ENCODE results near the gene SMARCE1.

SMARCE1 gene

GRCh38 chr17:40647624-40648383 is at the start of gene SMARCE1:
SMARCE1 (minus strand) TSS chr17:40647818; CDS start chr17:40645802, 2,016 bp downstream.
- TF ChIP-seq POLR2AphosphoS5 (IDR thresholded peaks at IDR 0.05; ENCODE audit: borderline replicate concordance, low read depth, low read length) (peak; percentile 81; the same call in 1 of the 2 replicates), FOXP2 (optimal IDR thresholded peaks at IDR 0.05; ENCODE audit: control extremely low read depth, extremely low read length, insufficient read depth) (no peak)
- H3K4me3 ChIP-seq = peak within 1 kb of the TSS; percentile 90
- peak; percentile 30 for DNase-seq (ENCODE audit: low read depth, low spot score)

GRCh38 chr17:40697297-40697696 is 49.7 kb upstream of the SMARCE1 start:
- Histone ChIP-seq H3K9me3 (ENCODE audit: low read depth, low read length) (no peaks in the 10 kb centered on the region), H3K9ac (ENCODE audit: insufficient read length) (peak overlapping the region; percentile 4)
- TF ChIP-seq FOXP2 (optimal IDR thresholded peaks at IDR 0.05; ENCODE audit: control extremely low read depth, extremely low read length, insufficient read depth) (no peak), EZH2 (IDR thresholded peaks at IDR 0.05) (no peak), POLR2AphosphoS5 (IDR thresholded peaks at IDR 0.05; ENCODE audit: borderline replicate concordance, low read depth, low read length) (no peak; the same call in 1 of the 2 replicates)

More at GRCh38 chr17:40647624-40648383, at the start of gene SMARCE1:
- Histone ChIP-seq H3K27ac (peak within 1 kb of the TSS; percentile 97), H3K9ac (ENCODE audit: insufficient read length) (peak within 1 kb of the TSS; percentile 98), H3K36me3 (ENCODE audit: insufficient read depth, low read length) (peaks cover 35% of the 10 kb centered on the region), H3K9me3 (ENCODE audit: low read depth, low read length) (no peaks in the 10 kb centered on the region)

GRCh38 chr17:40696651-40697072 is 49.0 kb upstream of the SMARCE1 start:
- no peaks in the 10 kb centered on the region for H3K36me3 ChIP-seq (ENCODE audit: insufficient read depth, low read length)
- H3K9ac ChIP-seq (ENCODE audit: insufficient read length) = peak overlapping the region; percentile 4
- peak overlapping the region; percentile 48 for H3K27ac ChIP-seq
- no peaks in the 10 kb centered on the region for H3K9me3 ChIP-seq (ENCODE audit: low read depth, low read length)
- TF ChIP-seq FOXP2 (optimal IDR thresholded peaks at IDR 0.05; ENCODE audit: control extremely low read depth, extremely low read length, insufficient read depth) (no peak), EZH2 (IDR thresholded peaks at IDR 0.05) (no peak), POLR2AphosphoS5 (IDR thresholded peaks at IDR 0.05; ENCODE audit: borderline replicate concordance, low read depth, low read length) (no peak)
- no peak for DNase-seq (ENCODE audit: low read depth, low spot score)
- peak overlapping the region; percentile 40; the same call in 1 of the 2 replicates for H3K4me3 ChIP-seq

More at GRCh38 chr17:40697297-40697696, 49.7 kb upstream of the SMARCE1 start:
- Histone ChIP-seq H3K27ac (peak overlapping the region; percentile 67), H3K36me3 (ENCODE audit: insufficient read depth, low read length) (no peaks in the 10 kb centered on the region), H3K4me3 (peak overlapping the region; percentile 40)
- no peak for DNase-seq (ENCODE audit: low read depth, low spot score)

- Histone ChIP-seq H3K27ac (peak overlapping the region; percentile 48), H3K9me3 (ENCODE audit: low read depth, low read length) (no peaks in the 10 kb centered on the region), H3K4me3 (no peak overlapping the region), H3K9ac (ENCODE audit: insufficient read length) (no peak overlapping the region), H3K36me3 (ENCODE audit: insufficient read depth, low read length) (no peaks in the 10 kb centered on the region)
- no peak for DNase-seq (ENCODE audit: low read depth, low spot score)
- TF ChIP-seq POLR2AphosphoS5 (IDR thresholded peaks at IDR 0.05; ENCODE audit: borderline replicate concordance, low read depth, low read length) = no peak; the same call in 1 of the 2 replicates
These were observed 48.4 kb upstream of the SMARCE1 start for GRCh38 chr17:40695874-40696472.

GRCh38 chr17:40694584-40694983 is 47.0 kb upstream of the SMARCE1 start:
- no peak for DNase-seq (ENCODE audit: low read depth, low spot score)
- H3K9ac ChIP-seq (ENCODE audit: insufficient read length) = no peak overlapping the region
- H3K36me3 ChIP-seq (ENCODE audit: insufficient read depth, low read length) = no peaks in the 10 kb centered on the region
- no peak overlapping the region for H3K27ac ChIP-seq
- H3K4me3 ChIP-seq = no peak overlapping the region
- H3K9me3 ChIP-seq (ENCODE audit: low read depth, low read length) = no peaks in the 10 kb centered on the region
- no peak for TF ChIP-seq EZH2 (IDR thresholded peaks at IDR 0.05)
- no peak for TF ChIP-seq POLR2AphosphoS5 (IDR thresholded peaks at IDR 0.05; ENCODE audit: borderline replicate concordance, low read depth, low read length)
- no peak for TF ChIP-seq FOXP2 (optimal IDR thresholded peaks at IDR 0.05; ENCODE audit: control extremely low read depth, extremely low read length, insufficient read depth)

GRCh38 chr17:40687106-40687505 is 39.5 kb upstream of the SMARCE1 start:
- DNase-seq (ENCODE audit: low read depth, low spot score) = no peak
- TF ChIP-seq FOXP2 (optimal IDR thresholded peaks at IDR 0.05; ENCODE audit: control extremely low read depth, extremely low read length, insufficient read depth) = no peak
- TF ChIP-seq EZH2 (IDR thresholded peaks at IDR 0.05) = no peak
- TF ChIP-seq POLR2AphosphoS5 (IDR thresholded peaks at IDR 0.05; ENCODE audit: borderline replicate concordance, low read depth, low read length) = no peak
- no peaks in the 10 kb centered on the region for H3K36me3 ChIP-seq (ENCODE audit: insufficient read depth, low read length)
- no peaks in the 10 kb centered on the region for H3K9me3 ChIP-seq (ENCODE audit: low read depth, low read length)
- no peak overlapping the region for H3K27ac ChIP-seq
- no peak overlapping the region for H3K4me3 ChIP-seq
- H3K9ac ChIP-seq (ENCODE audit: insufficient read length) = no peak overlapping the region

GRCh38 chr17:40686192-40686591 is 38.6 kb upstream of the SMARCE1 start:
- TF ChIP-seq FOXP2 (optimal IDR thresholded peaks at IDR 0.05; ENCODE audit: control extremely low read depth, extremely low read length, insufficient read depth) (no peak), EZH2 (IDR thresholded peaks at IDR 0.05) (no peak), POLR2AphosphoS5 (IDR thresholded peaks at IDR 0.05; ENCODE audit: borderline replicate concordance, low read depth, low read length) (no peak)
- Histone ChIP-seq H3K9me3 (ENCODE audit: low read depth, low read length) (no peaks in the 10 kb centered on the region), H3K27ac (no peak overlapping the region), H3K36me3 (ENCODE audit: insufficient read depth, low read length) (no peaks in the 10 kb centered on the region), H3K9ac (ENCODE audit: insufficient read length) (no peak overlapping the region), H3K4me3 (no peak overlapping the region)
- no peak for DNase-seq (ENCODE audit: low read depth, low spot score)

GRCh38 chr17:40680998-40681397 is 33.4 kb upstream of the SMARCE1 start:
- Histone ChIP-seq H3K27ac (no peak overlapping the region), H3K36me3 (ENCODE audit: insufficient read depth, low read length) (no peaks in the 10 kb centered on the region), H3K9ac (ENCODE audit: insufficient read length) (no peak overlapping the region), H3K9me3 (ENCODE audit: low read depth, low read length) (no peaks in the 10 kb centered on the region), H3K4me3 (no peak overlapping the region)
- no peak for TF ChIP-seq FOXP2 (optimal IDR thresholded peaks at IDR 0.05; ENCODE audit: control extremely low read depth, extremely low read length, insufficient read depth)
- no peak for TF ChIP-seq EZH2 (IDR thresholded peaks at IDR 0.05)
- no peak for TF ChIP-seq POLR2AphosphoS5 (IDR thresholded peaks at IDR 0.05; ENCODE audit: borderline replicate concordance, low read depth, low read length)
- no peak for DNase-seq (ENCODE audit: low read depth, low spot score)
